ENCODE data around the gene GPS1. TPM values are rescaled to one million over a fixed set of nuclear protein-coding genes. Genes with fewer than 3 reads are reported as not detected.

The GPS1 gene
- total RNA-seq, 1 experiment from 2014 or later, result 181 TPM

GRCh38 chr17:82085031-82085861 lies 33.5 kb downstream of the GPS1 start (continued):
- TF ChIP-seq E2F1 (CRISPR knock-in tag; IDR thresholded peaks at IDR 0.05), result no peak
- no peak for TF ChIP-seq TCF7 (CRISPR knock-in tag; IDR thresholded peaks at IDR 0.05; ENCODE audit: low read depth)
- TF ChIP-seq TEAD1 (CRISPR knock-in tag; IDR thresholded peaks at IDR 0.05), result no peak
- no peak for TF ChIP-seq GTF2I (CRISPR knock-in tag; conservative IDR thresholded peaks at IDR 0.05)
- no peak for TF ChIP-seq NFYB (CRISPR knock-in tag; conservative IDR thresholded peaks at IDR 0.05; ENCODE audit: low read depth)
- TF ChIP-seq ZNF121 (CRISPR knock-in tag; IDR thresholded peaks at IDR 0.05), result no peak
- no peak for TF ChIP-seq STAT6 (CRISPR knock-in tag; conservative IDR thresholded peaks at IDR 0.05; ENCODE audit: low read depth)
- TF ChIP-seq AFF4 (CRISPR knock-in tag; IDR thresholded peaks at IDR 0.05; ENCODE audit: borderline replicate concordance), result no peak
- no peak for TF ChIP-seq ZBTB21 (CRISPR knock-in tag; IDR thresholded peaks at IDR 0.05; ENCODE audit: borderline replicate concordance)
- no peak for TF ChIP-seq SP1 (CRISPR knock-in tag; conservative IDR thresholded peaks at IDR 0.05)
- TF ChIP-seq JUN (CRISPR knock-in tag; IDR thresholded peaks at IDR 0.05), result no peak

GRCh38 chr17:82085931-82086764 lies 34.5 kb downstream of the GPS1 start:
- ATAC-seq, result no peak
- ChIA-PET CTCF (interaction anchor here (2.1 kb wide), 1 partner anchor 56 kb away, joined by 6 read pairs; no protein-coding TSS in a partner anchor), POLR2A (no interaction called here)
- Mint-ChIP-seq H3K27ac (no peak overlapping the region), H3K27me3 (ENCODE audit: low read depth) (no peaks in the 10 kb centered on the region), H3K4me1 (no peaks in the 10 kb centered on the region), H3K4me3 (no peak overlapping the region), H3K9me3 (no peaks in the 10 kb centered on the region), H3K36me3 (peaks cover 30% of the 10 kb centered on the region)
- TF ChIP-seq ZNF232 (CRISPR knock-in tag; IDR thresholded peaks at IDR 0.05) (no peak), NFYB (CRISPR knock-in tag; conservative IDR thresholded peaks at IDR 0.05; ENCODE audit: low read depth) (no peak), ZNF263 (CRISPR knock-in tag; IDR thresholded peaks at IDR 0.05; ENCODE audit: low read depth) (no peak), HMGXB4 (CRISPR knock-in tag; IDR thresholded peaks at IDR 0.05) (no peak), ESRRA (CRISPR knock-in tag; IDR thresholded peaks at IDR 0.05; ENCODE audit: borderline replicate concordance) (no peak), MXD4 (CRISPR knock-in tag; IDR thresholded peaks at IDR 0.05; ENCODE audit: borderline replicate concordance) (no peak)
- no peak for DNase-seq (ENCODE audit: low spot score)
